ENCODE data around the gene TPH1.

DNA sequence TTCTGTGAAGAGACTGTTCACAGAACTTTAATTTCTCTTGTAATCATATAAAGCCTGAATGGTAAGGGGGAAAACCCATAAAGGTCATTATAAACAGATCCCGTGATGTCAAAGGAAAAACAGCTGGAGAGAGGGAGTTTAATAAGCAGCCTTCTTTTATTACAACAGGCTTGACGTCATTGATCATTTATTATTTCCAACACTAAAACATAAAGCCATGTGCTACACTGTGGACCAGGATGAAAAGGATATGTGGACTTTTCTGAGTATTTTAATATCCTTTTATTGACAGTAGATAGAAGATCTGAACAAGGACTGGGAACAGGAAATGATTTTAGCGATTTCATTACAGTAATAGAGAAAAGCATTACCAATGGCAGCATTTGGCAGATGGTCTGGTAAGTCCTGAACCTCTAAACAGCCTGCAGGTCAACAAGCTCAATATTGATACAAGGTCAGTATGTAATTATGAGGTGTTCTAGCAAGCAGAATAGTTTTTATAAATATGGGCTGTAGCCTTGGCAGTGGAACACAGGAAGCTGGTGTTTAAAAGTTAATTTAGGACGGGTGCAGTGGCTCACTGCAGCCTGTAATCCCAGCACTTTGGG, 25.1 kb upstream of the TPH1 start:
- TF ChIP-seq POLR2A (IDR thresholded peaks at IDR 0.05; ENCODE audit: low read depth, low read length) = no peak
- no peak for TF ChIP-seq POLR2AphosphoS5 (IDR thresholded peaks at IDR 0.05; ENCODE audit: low read depth, low read length)

All from GM12892 (cell line).